K562 (cell line): ENCODE results near the gene XAB2. TPM values are rescaled to one million over a fixed set of nuclear protein-coding genes. Genes with fewer than 3 reads are reported as not detected.

Experiments used
- ATAC-seq: fragments of 200-7000 bp; cut with Tn5 transposase; 3 replicates; pipeline ENCODE4 v1.9.1; 2020; ENCODE audit warnings: moderate library complexity
- BruUV-seq: library from RNA; stranded (reverse); fragments of 400-500 nt; replicated peaks from 2 replicates; lab custom pipeline; 2021; lab: Mats Ljungman, UMichigan
- CTCF ChIA-PET: fragments of 300-600 bp; formaldehyde crosslinking; extraction: SDS; loops from one replicate; lab custom pipeline; 2021; ENCODE audit warnings: low intra/inter-chr PET ratio; lab: Yijun Ruan, JAX
- POLR2A ChIA-PET: fragments of 300-600, 350-650 bp; sonication (Branson Sonifier 250); formaldehyde crosslinking; extraction: SDS; loops from one replicate; lab custom pipeline; 2021; ENCODE audit warnings: antibody characterized with exemption, inconsistent platforms; lab: Yijun Ruan, JAX
- DNase-seq, 4 experiments: peaks; one replicate each; pipeline versions ENCODE4 v3.0.0 to v3.0.0-alpha.2; 2011 to 2018; ENCODE audit warnings: low spot score in 3 of 4, mixed read lengths in 3 of 4; ENCODE audit errors: extremely low read depth in 1 of 4
- FAIRE-seq: peaks from 2 replicates; lab custom pipeline; 2011; peaks lifted over from hg19 to GRCh38; lab: Jason Lieb, UNC
- H2AFZ ChIP-seq: 2 replicates; pipeline ENCODE4 v1.6.0; 2011; ENCODE audit warnings: low read depth, low read length, control low read depth, inconsistent platforms
- H3K27ac ChIP-seq: fragments of 200-600 bp; 3 replicates; pipeline ENCODE4 v1.8.0; 2011; ENCODE audit warnings: low read depth, mild to moderate bottlenecking, control low read depth, inconsistent platforms, low read length, moderate library complexity, mixed read lengths; ENCODE audit errors: extremely low read depth
- H3K27me3 ChIP-seq, 2 experiments: fragments of 300-600 bp in 1 of 2; 2 replicates in 1 of 2; 3 replicates in 1 of 2; pipeline versions ENCODE4 v1.6.0 to v1.8.0; 2011; ENCODE audit warnings: inconsistent platforms in 2 of 2, low read length in 2 of 2, mild to moderate bottlenecking in 1 of 2, mixed read lengths in 1 of 2, moderate library complexity in 1 of 2; ENCODE audit not compliant: control insufficient read depth in 2 of 2, insufficient read depth in 2 of 2
- H3K36me3 ChIP-seq: fragments of 300-600 bp; 3 replicates; pipeline ENCODE4 v1.8.0; 2011; ENCODE audit warnings: mild to moderate bottlenecking, low read length, inconsistent platforms; ENCODE audit not compliant: control insufficient read depth, insufficient read depth
- H3K4me1 ChIP-seq, 2 experiments: fragments of 200-600 bp in 1 of 2; replicated peaks in 1 of 2; 2 replicates in 1 of 2; 3 replicates in 1 of 2; pipeline versions ENCODE4 v1.5.1 to v1.8.0; 2011; ENCODE audit warnings: inconsistent platforms in 2 of 2, low read length in 2 of 2, mild to moderate bottlenecking in 1 of 2, mixed read lengths in 1 of 2, moderate library complexity in 1 of 2; ENCODE audit not compliant: control insufficient read depth in 2 of 2, insufficient read depth in 2 of 2
- H3K4me2 ChIP-seq: 2 replicates; pipeline ENCODE4 v1.6.1; 2011; ENCODE audit warnings: low read length, control low read depth, inconsistent platforms, mixed read lengths; ENCODE audit not compliant: insufficient read depth
- H3K4me3 ChIP-seq: fragments of 200-600 bp; sonication (generic), shearing (Covaris generic); 2 replicates; pipeline ENCODE4 v1.5.1; 2016; ENCODE audit warnings: control low read depth, inconsistent platforms
- H3K79me2 ChIP-seq: fragments of 200-600 bp; 3 replicates; pipeline ENCODE4 v1.8.0; 2011; ENCODE audit warnings: low read length, inconsistent platforms; ENCODE audit not compliant: control insufficient read depth, insufficient read depth
- H3K9ac ChIP-seq, 2 experiments: 2 replicates each; pipeline versions ENCODE4 v1.6.0 to v1.6.1; 2011; ENCODE audit warnings: low read depth in 2 of 2, low read length in 2 of 2, control low read depth in 1 of 2, inconsistent platforms in 1 of 2, mild to moderate bottlenecking in 1 of 2, mixed read lengths in 1 of 2; ENCODE audit not compliant: insufficient read depth in 1 of 2
- H3K9me1 ChIP-seq: one replicate; pipeline ENCODE4 v1.6.0; 2011; ENCODE audit warnings: inconsistent platforms, mild to moderate bottlenecking, low read length, moderate library complexity; ENCODE audit not compliant: control insufficient read depth, insufficient read depth
- H3K9me3 ChIP-seq: replicated peaks from 2 replicates; pipeline ENCODE4 v1.5.1; 2011; ENCODE audit warnings: low read depth, low read length, inconsistent platforms; ENCODE audit not compliant: control insufficient read depth, insufficient read depth
- H4K20me1 ChIP-seq: replicated peaks from 2 replicates; pipeline ENCODE4 v1.6.1; 2011; ENCODE audit warnings: low read length, inconsistent platforms, mixed read lengths; ENCODE audit not compliant: control insufficient read depth, insufficient read depth
- CBX1 ChIP-seq: sonication (generic); IDR thresholded peaks from 2 replicates; pipeline ENCODE4 v1.6.1; 2016; ENCODE audit warnings: antibody characterized with exemption, low read depth, mild to moderate bottlenecking
- CHAMP1 ChIP-seq: fragments of 450-650 bp; IDR thresholded peaks from 2 replicates; pipeline ENCODE4 v1.6.1; 2016; ENCODE audit warnings: mild to moderate bottlenecking
- COPS2 ChIP-seq: fragments of 450-650 bp; conservative IDR thresholded peaks from 2 replicates; pipeline ENCODE4 v1.6.1; 2016; ENCODE audit warnings: mild to moderate bottlenecking, moderate library complexity
- E2F4 ChIP-seq: sonication (generic); formaldehyde crosslinking; IDR thresholded peaks from 2 replicates; pipeline ENCODE4 v1.8.0; 2022; ENCODE audit warnings: mild to moderate bottlenecking, low read depth, missing genetic modification reagents
- MEIS2 ChIP-seq: fragments of 450-650 bp; IDR thresholded peaks from 2 replicates; pipeline ENCODE4 v1.6.1; 2014; ENCODE audit warnings: mild to moderate bottlenecking; ENCODE audit not compliant: partially characterized antibody
- NFE2L1 ChIP-seq: fragments of 450-650 bp; IDR thresholded peaks from 2 replicates; pipeline ENCODE4 v1.6.1; 2016; ENCODE audit warnings: missing genetic modification characterization, low read depth, mild to moderate bottlenecking, missing compliant biosample characterization, moderate library complexity, borderline replicate concordance
- PKNOX1 ChIP-seq: fragments of 450-650 bp; IDR thresholded peaks from 2 replicates; pipeline ENCODE4 v1.6.1; 2016
- U2AF2 ChIP-seq: fragments of 200-400 bp; formaldehyde crosslinking; optimal IDR thresholded peaks from 2 replicates; pipeline ENCODE3; 2017; ENCODE audit warnings: low read depth, mild to moderate bottlenecking, low read length
- WGBS: fragments of 100-300 bp; shearing (Covaris generic); methylation state at CpG from one replicate; pipeline ENCODE4 v1.1.6; 2016; ENCODE audit warnings: low coverage, mixed read lengths; ENCODE audit not compliant: insufficient coverage; ENCODE audit errors: missing lambda C conversion rate; 5-methylcytosine and 5-hydroxymethylcytosine counted together
- in situ Hi-C: fragments of 300-500 bp; cut with MboI; formaldehyde crosslinking; loops from 4 replicates; pipeline ENCODE4 v1.15.0; 2018; ENCODE audit warnings: inconsistent platforms, mixed read lengths
- intact Hi-C: fragments of 100-400 bp; cut with micrococcal nuclease; formaldehyde crosslinking; loops from 2 replicates; pipeline ENCODE4 v1.14.2; 2022
- polyA plus RNA-seq, 8 experiments: library from polyadenylated mRNA; depleted of rRNA in 4 of 8; stranded (reverse) in 5 of 8; unstranded in 3 of 8; fragments of >200 nt; fragmentation: Nextera tagmentation in 2 of 8; fragmentation: Illumina TruSeq in 1 of 8; extraction: Ambion mirVana in 2 of 8; extraction: Trizol in 1 of 8; gene quantifications; 2 replicates each; pipeline versions ENCODE4 v1.2.1 to v1.2.3, GENCODE V29; 2011 to 2014; ENCODE audit warnings: inconsistent platforms in 1 of 8, missing spikeins in 1 of 8
- total RNA-seq, 7 experiments: library from RNA; depleted of rRNA in 6 of 7; stranded (reverse); fragments of >200 nt in 6 of 7; fragmentation: Illumina TruSeq in 2 of 7; extraction: Trizol in 2 of 7; gene quantifications; 2 replicates each; pipeline versions ENCODE4 v1.2.1 to v1.2.3, GENCODE V29; 2011 to 2021; ENCODE audit warnings: low replicate concordance in 1 of 7

XAB2 gene
- total and polyA plus RNA-seq, 9 of the 15 experiments (the other 6 are each of a cell fraction or from before 2014, with no cell fraction given): 0.21 to 58.3 (median 20.0) TPM

- BruUV-seq: no TSS peak
- Histone ChIP-seq H2AFZ (peak overlapping the region; percentile 99), H3K4me3 (peak overlapping the region; percentile 35), H3K9me3 (no peaks in the 10 kb centered on the region), H4K20me1 (peaks cover 9% of the 10 kb centered on the region; the same call in 1 of the 2 replicates), H3K4me2 (peak overlapping the region; percentile 79), H3K4me1 (peaks cover 2 to 38% of the 10 kb centered on the region in 2 experiments; a peak in 4 of 5 replicates), H3K36me3 (no peaks in the 10 kb centered on the region), H3K79me2 (no peaks in the 10 kb centered on the region), H3K9ac (peak overlapping the region in 1 of 2 experiments; percentile 80; a peak in 2 of 4 replicates), H3K9me1 (no peaks in the 10 kb centered on the region), H3K27ac (peak overlapping the region; percentile 37; the same call in 2 of the 3 replicates), H3K27me3 (peaks cover 6 to 10% of the 10 kb centered on the region in 2 experiments; a peak in 3 of 5 replicates)
- DNase-seq (peak; percentile 94 to 98 (median 96)), ATAC-seq (peak; percentile 96), FAIRE-seq (peak; percentile 100)
- POLR2A ChIA-PET: interaction anchor here (0.6 to 1.2 kb wide), 10 partner anchors 10 to 1233 kb away, joined by 3 to 7 read pairs (median 4); partner anchors contain the start of genes ALKBH7, CAMSAP3, PET100 and STXBP2
- 2% methylated on average over 9 of the region's 14 CpGs for WGBS
- CTCF ChIA-PET: no interaction called here
- intact Hi-C loops: no loop called here
- in situ Hi-C loops: no loop called here
- TF ChIP-seq COPS2 (no peak), NFE2L1 (no peak), CBX1 (no peak), U2AF2 (no peak), PKNOX1 (peak; percentile 100), CHAMP1 (no peak), MEIS2 (peak; percentile 89), E2F4 (CRISPR knock-in tag) (no peak)
Observed at GRCh38 chr19:7605490-7606222, 23.7 kb downstream of the XAB2 start.
